K562 (cell line): ENCODE results near the gene LAMB2. TPM values are rescaled to one million over a fixed set of nuclear protein-coding genes. Genes with fewer than 3 reads are reported as not detected.

Source experiments
- ATAC-seq: fragments of 200-7000 bp; cut with Tn5 transposase; 3 replicates; pipeline ENCODE4 v1.9.1; 2020; ENCODE audit warnings: moderate library complexity
- BruUV-seq: library from RNA; stranded (reverse); fragments of 400-500 nt; replicated peaks from 2 replicates; lab custom pipeline; 2021; lab: Mats Ljungman, UMichigan
- CTCF ChIA-PET: fragments of 300-600 bp; formaldehyde crosslinking; extraction: SDS; loops from one replicate; lab custom pipeline; 2021; ENCODE audit warnings: low intra/inter-chr PET ratio; lab: Yijun Ruan, JAX
- POLR2A ChIA-PET: fragments of 300-600, 350-650 bp; sonication (Branson Sonifier 250); formaldehyde crosslinking; extraction: SDS; loops from one replicate; lab custom pipeline; 2021; ENCODE audit warnings: antibody characterized with exemption, inconsistent platforms; lab: Yijun Ruan, JAX
- DNase-seq, 4 experiments: peaks; one replicate each; pipeline versions ENCODE4 v3.0.0 to v3.0.0-alpha.2; 2011 to 2018; ENCODE audit warnings: low spot score in 3 of 4, mixed read lengths in 3 of 4; ENCODE audit errors: extremely low read depth in 1 of 4
- FAIRE-seq: peaks from 2 replicates; lab custom pipeline; 2011; peaks lifted over from hg19 to GRCh38; lab: Jason Lieb, UNC
- H2AFZ ChIP-seq: 2 replicates; pipeline ENCODE4 v1.6.0; 2011; ENCODE audit warnings: low read depth, low read length, control low read depth, inconsistent platforms
- H3K27ac ChIP-seq: fragments of 200-600 bp; 3 replicates; pipeline ENCODE4 v1.8.0; 2011; ENCODE audit warnings: low read depth, mild to moderate bottlenecking, control low read depth, inconsistent platforms, low read length, moderate library complexity, mixed read lengths; ENCODE audit errors: extremely low read depth
- H3K27me3 ChIP-seq, 2 experiments: fragments of 300-600 bp in 1 of 2; 2 replicates in 1 of 2; 3 replicates in 1 of 2; pipeline versions ENCODE4 v1.6.0 to v1.8.0; 2011; ENCODE audit warnings: inconsistent platforms in 2 of 2, low read length in 2 of 2, mild to moderate bottlenecking in 1 of 2, mixed read lengths in 1 of 2, moderate library complexity in 1 of 2; ENCODE audit not compliant: control insufficient read depth in 2 of 2, insufficient read depth in 2 of 2
- H3K36me3 ChIP-seq: fragments of 300-600 bp; 3 replicates; pipeline ENCODE4 v1.8.0; 2011; ENCODE audit warnings: mild to moderate bottlenecking, low read length, inconsistent platforms; ENCODE audit not compliant: control insufficient read depth, insufficient read depth
- H3K4me1 ChIP-seq, 2 experiments: fragments of 200-600 bp in 1 of 2; replicated peaks in 1 of 2; 2 replicates in 1 of 2; 3 replicates in 1 of 2; pipeline versions ENCODE4 v1.5.1 to v1.8.0; 2011; ENCODE audit warnings: inconsistent platforms in 2 of 2, low read length in 2 of 2, mild to moderate bottlenecking in 1 of 2, mixed read lengths in 1 of 2, moderate library complexity in 1 of 2; ENCODE audit not compliant: control insufficient read depth in 2 of 2, insufficient read depth in 2 of 2
- H3K4me2 ChIP-seq: 2 replicates; pipeline ENCODE4 v1.6.1; 2011; ENCODE audit warnings: low read length, control low read depth, inconsistent platforms, mixed read lengths; ENCODE audit not compliant: insufficient read depth
- H3K4me3 ChIP-seq: fragments of 200-600 bp; sonication (generic), shearing (Covaris generic); 2 replicates; pipeline ENCODE4 v1.5.1; 2016; ENCODE audit warnings: control low read depth, inconsistent platforms
- H3K79me2 ChIP-seq: fragments of 200-600 bp; 3 replicates; pipeline ENCODE4 v1.8.0; 2011; ENCODE audit warnings: low read length, inconsistent platforms; ENCODE audit not compliant: control insufficient read depth, insufficient read depth
- H3K9ac ChIP-seq, 2 experiments: 2 replicates each; pipeline versions ENCODE4 v1.6.0 to v1.6.1; 2011; ENCODE audit warnings: low read depth in 2 of 2, low read length in 2 of 2, control low read depth in 1 of 2, inconsistent platforms in 1 of 2, mild to moderate bottlenecking in 1 of 2, mixed read lengths in 1 of 2; ENCODE audit not compliant: insufficient read depth in 1 of 2
- H3K9me1 ChIP-seq: one replicate; pipeline ENCODE4 v1.6.0; 2011; ENCODE audit warnings: inconsistent platforms, mild to moderate bottlenecking, low read length, moderate library complexity; ENCODE audit not compliant: control insufficient read depth, insufficient read depth
- H3K9me3 ChIP-seq: replicated peaks from 2 replicates; pipeline ENCODE4 v1.5.1; 2011; ENCODE audit warnings: low read depth, low read length, inconsistent platforms; ENCODE audit not compliant: control insufficient read depth, insufficient read depth
- H4K20me1 ChIP-seq: replicated peaks from 2 replicates; pipeline ENCODE4 v1.6.1; 2011; ENCODE audit warnings: low read length, inconsistent platforms, mixed read lengths; ENCODE audit not compliant: control insufficient read depth, insufficient read depth
- FOS ChIP-seq: IDR thresholded peaks from 3 replicates; pipeline ENCODE4 v1.6.1; 2011; ENCODE audit not compliant: insufficient read length; ENCODE audit errors: extremely low read depth
- ZBTB17 ChIP-seq: fragments of 450-650 bp; formaldehyde crosslinking; IDR thresholded peaks from 2 replicates; pipeline ENCODE4 v1.4.0; 2020; ENCODE audit warnings: mild to moderate bottlenecking
- ZNF212 ChIP-seq: fragments of 450-650 bp; formaldehyde crosslinking; IDR thresholded peaks from 2 replicates; pipeline ENCODE4 v1.4.0; 2020; ENCODE audit warnings: mild to moderate bottlenecking
- ZNF436 ChIP-seq: fragments of 250-450, 450-650 bp; sonication (Bioruptor Pico); formaldehyde crosslinking; IDR thresholded peaks from 2 replicates; pipeline ENCODE4 v1.7.0; 2020; ENCODE audit warnings: mild to moderate bottlenecking
- WGBS: fragments of 100-300 bp; shearing (Covaris generic); methylation state at CpG from one replicate; pipeline ENCODE4 v1.1.6; 2016; ENCODE audit warnings: low coverage, mixed read lengths; ENCODE audit not compliant: insufficient coverage; ENCODE audit errors: missing lambda C conversion rate; 5-methylcytosine and 5-hydroxymethylcytosine counted together
- in situ Hi-C: fragments of 300-500 bp; cut with MboI; formaldehyde crosslinking; loops from 4 replicates; pipeline ENCODE4 v1.15.0; 2018; ENCODE audit warnings: inconsistent platforms, mixed read lengths
- intact Hi-C: fragments of 100-400 bp; cut with micrococcal nuclease; formaldehyde crosslinking; loops from 2 replicates; pipeline ENCODE4 v1.14.2; 2022
- polyA plus RNA-seq, 8 experiments: library from polyadenylated mRNA; depleted of rRNA in 4 of 8; stranded (reverse) in 5 of 8; unstranded in 3 of 8; fragments of >200 nt; fragmentation: Nextera tagmentation in 2 of 8; fragmentation: Illumina TruSeq in 1 of 8; extraction: Ambion mirVana in 2 of 8; extraction: Trizol in 1 of 8; gene quantifications; 2 replicates each; pipeline versions ENCODE4 v1.2.1 to v1.2.3, GENCODE V29; 2011 to 2014; ENCODE audit warnings: inconsistent platforms in 1 of 8, missing spikeins in 1 of 8
- total RNA-seq, 7 experiments: library from RNA; depleted of rRNA in 6 of 7; stranded (reverse); fragments of >200 nt in 6 of 7; fragmentation: Illumina TruSeq in 2 of 7; extraction: Trizol in 2 of 7; gene quantifications; 2 replicates each; pipeline versions ENCODE4 v1.2.1 to v1.2.3, GENCODE V29; 2011 to 2021; ENCODE audit warnings: low replicate concordance in 1 of 7
- TF ChIP-seq, protein P1 (sequence below): fragments of 250-450 bp; sonication (Bioruptor Pico); IDR thresholded peaks from 2 replicates; pipeline ENCODE4 v1.8.0; 2021; ENCODE audit warnings: mild to moderate bottlenecking, moderate library complexity
- TF ChIP-seq, protein P2 (sequence below), 2 experiments: fragments of 450-650 bp in 1 of 2; IDR thresholded peaks; 2 replicates each; pipeline ENCODE4 v1.6.1; 2011 to 2017; ENCODE audit warnings: low read depth in 2 of 2, antibody characterized with exemption in 1 of 2, borderline replicate concordance in 1 of 2, low read length in 1 of 2, mild to moderate bottlenecking in 1 of 2, mixed read lengths in 1 of 2; ENCODE audit not compliant: control insufficient read depth in 1 of 2
- TF ChIP-seq, protein P3 (sequence below): sonication (generic); formaldehyde crosslinking; IDR thresholded peaks from 2 replicates; pipeline ENCODE4 v1.9.0; 2022; ENCODE audit warnings: mild to moderate bottlenecking, missing genetic modification reagents

The LAMB2 gene
- total and polyA plus RNA-seq, 9 of the 15 experiments (the other 6 are each of a cell fraction or from before 2014, with no cell fraction given): 1.4 to 26.0 (median 16.2) TPM

DNA sequence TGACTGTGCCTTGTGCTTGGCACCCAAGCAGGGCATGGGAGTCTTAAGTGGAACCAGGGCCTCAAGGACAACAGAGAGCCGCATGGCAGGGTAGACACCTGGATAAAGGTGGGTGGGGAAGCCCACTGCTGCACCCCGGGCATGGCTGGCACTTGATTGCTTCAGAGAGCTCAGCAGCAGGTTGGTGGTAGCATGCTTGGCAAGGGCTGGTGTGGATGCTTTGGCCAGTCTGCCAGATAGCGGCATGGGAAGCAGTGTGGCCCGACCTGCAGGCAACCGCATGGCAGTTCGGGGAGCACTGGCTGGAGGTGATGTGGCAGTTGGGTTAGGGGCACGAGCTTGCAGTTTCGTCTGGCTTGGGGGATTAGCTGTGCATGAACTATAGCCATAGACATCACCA, 30.8 kb upstream of the LAMB2 start:
- in situ Hi-C loops (loop anchor here (25.0 kb wide), 1 partner anchor 274 kb away; the partner anchor contains the start of gene NICN1), intact Hi-C loops (loop anchor here (10.0 kb wide), 1 partner anchor 139 kb away; the partner anchor contains the start of genes IMPDH2 and NDUFAF3)
- FAIRE-seq (no peak), ATAC-seq (no peak), DNase-seq (no peak)
- H3K9me1 ChIP-seq: no peaks in the 10 kb centered on the region
- peaks cover 5% of the 10 kb centered on the region; the same call in 1 of the 2 replicates for H3K9me3 ChIP-seq
- peaks cover 32% of the 10 kb centered on the region; the same call in 2 of the 3 replicates for H3K36me3 ChIP-seq
- no peak overlapping the region for H3K4me2 ChIP-seq
- BruUV-seq: no TSS peak
- no peaks in the 10 kb centered on the region for H3K27me3 ChIP-seq
- H3K9ac ChIP-seq: no peak overlapping the region; a peak in 1 of 4 replicates
- ChIA-PET CTCF (no interaction called here), POLR2A (interaction anchor here (0.8 to 1.1 kb wide), 2 partner anchors 8 to 11 kb away, joined by 3 to 5 read pairs; no protein-coding TSS in a partner anchor)
- peaks cover 26% of the 10 kb centered on the region for H3K79me2 ChIP-seq
- H4K20me1 ChIP-seq: no peaks in the 10 kb centered on the region
- H3K4me3 ChIP-seq: no peak overlapping the region
- peaks cover 7 to 22% of the 10 kb centered on the region in 2 experiments; a peak in 3 of 5 replicates for H3K4me1 ChIP-seq
- H2AFZ ChIP-seq: no peak overlapping the region
- no peak overlapping the region for H3K27ac ChIP-seq
- TF ChIP-seq ZNF436 (no peak), ZNF212 (no peak), FOS (no peak)
- 93% methylated on average over 7 of the region's 8 CpGs for WGBS

DNA sequence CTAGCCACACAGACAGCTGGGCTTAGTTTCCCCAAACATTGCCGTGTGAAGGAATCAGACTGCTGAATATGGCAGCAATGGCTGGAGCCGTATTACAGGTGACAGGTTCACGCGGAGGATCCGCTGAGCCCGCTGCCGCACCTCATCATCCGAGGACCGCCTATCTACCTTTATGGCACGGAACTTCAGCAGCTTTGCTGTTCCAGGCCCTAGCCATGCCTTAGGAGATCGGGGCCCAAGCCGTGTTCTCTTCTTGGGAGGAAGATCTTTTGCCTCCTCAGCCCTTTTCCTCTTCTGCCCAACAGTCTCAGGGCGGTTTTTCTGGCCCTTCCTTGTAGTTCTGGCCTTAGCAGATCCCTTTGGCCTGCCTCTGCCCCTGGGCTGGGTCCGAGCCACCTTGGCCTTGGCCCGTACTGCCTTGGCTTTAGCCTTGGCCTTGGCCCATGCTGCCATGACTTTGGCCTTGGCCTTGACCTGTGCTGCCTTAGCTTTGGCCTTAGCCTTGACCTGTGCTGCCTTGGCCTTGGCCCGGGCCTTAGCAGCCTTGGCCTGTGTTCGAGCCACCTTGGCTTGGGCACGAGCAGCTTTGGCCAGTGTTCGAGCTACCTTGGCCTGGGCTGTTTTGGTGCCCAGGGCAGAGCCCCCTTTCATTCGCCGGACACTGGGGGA, 30.0 kb upstream of the LAMB2 start:
- no peak overlapping the region for H3K27ac ChIP-seq
- peak overlapping the region in 1 of 2 experiments; percentile 17; a peak in 1 of 4 replicates for H3K9ac ChIP-seq
- no peak for ATAC-seq
- H3K27me3 ChIP-seq: no peaks in the 10 kb centered on the region
- BruUV-seq: no TSS peak
- intact Hi-C loops: loop anchor here (10.0 kb wide), 1 partner anchor 138 kb away; the partner anchor contains the start of genes IMPDH2 and NDUFAF3
- H3K4me1 ChIP-seq: peaks cover 7 to 22% of the 10 kb centered on the region in 2 experiments; a peak in 3 of 5 replicates
- FAIRE-seq: no peak
- no peak overlapping the region for H3K4me2 ChIP-seq
- ChIA-PET POLR2A (interaction anchor here (1.1 kb wide), 1 partner anchor 10 kb away, joined by 3 read pairs; no protein-coding TSS in a partner anchor), CTCF (no interaction called here)
- H3K79me2 ChIP-seq: peaks cover 26% of the 10 kb centered on the region
- H2AFZ ChIP-seq: no peak overlapping the region
- 97% methylated on average over 17 of the region's 21 CpGs for WGBS
- H3K4me3 ChIP-seq: no peak overlapping the region
- H3K9me3 ChIP-seq: peaks cover 5% of the 10 kb centered on the region; the same call in 1 of the 2 replicates
- no peaks in the 10 kb centered on the region for H3K9me1 ChIP-seq
- H3K36me3 ChIP-seq: peaks cover 32% of the 10 kb centered on the region; the same call in 2 of the 3 replicates
- DNase-seq: no peak
- in situ Hi-C loops: loop anchor here (25.0 kb wide), 1 partner anchor 274 kb away; the partner anchor contains the start of gene NICN1
- H4K20me1 ChIP-seq: no peaks in the 10 kb centered on the region
- TF ChIP-seq, protein P1, sequence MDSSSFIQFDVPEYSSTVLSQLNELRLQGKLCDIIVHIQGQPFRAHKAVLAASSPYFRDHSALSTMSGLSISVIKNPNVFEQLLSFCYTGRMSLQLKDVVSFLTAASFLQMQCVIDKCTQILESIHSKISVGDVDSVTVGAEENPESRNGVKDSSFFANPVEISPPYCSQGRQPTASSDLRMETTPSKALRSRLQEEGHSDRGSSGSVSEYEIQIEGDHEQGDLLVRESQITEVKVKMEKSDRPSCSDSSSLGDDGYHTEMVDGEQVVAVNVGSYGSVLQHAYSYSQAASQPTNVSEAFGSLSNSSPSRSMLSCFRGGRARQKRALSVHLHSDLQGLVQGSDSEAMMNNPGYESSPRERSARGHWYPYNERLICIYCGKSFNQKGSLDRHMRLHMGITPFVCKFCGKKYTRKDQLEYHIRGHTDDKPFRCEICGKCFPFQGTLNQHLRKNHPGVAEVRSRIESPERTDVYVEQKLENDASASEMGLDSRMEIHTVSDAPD (CRISPR knock-in tag): no peak
- TF ChIP-seq, protein P2, sequence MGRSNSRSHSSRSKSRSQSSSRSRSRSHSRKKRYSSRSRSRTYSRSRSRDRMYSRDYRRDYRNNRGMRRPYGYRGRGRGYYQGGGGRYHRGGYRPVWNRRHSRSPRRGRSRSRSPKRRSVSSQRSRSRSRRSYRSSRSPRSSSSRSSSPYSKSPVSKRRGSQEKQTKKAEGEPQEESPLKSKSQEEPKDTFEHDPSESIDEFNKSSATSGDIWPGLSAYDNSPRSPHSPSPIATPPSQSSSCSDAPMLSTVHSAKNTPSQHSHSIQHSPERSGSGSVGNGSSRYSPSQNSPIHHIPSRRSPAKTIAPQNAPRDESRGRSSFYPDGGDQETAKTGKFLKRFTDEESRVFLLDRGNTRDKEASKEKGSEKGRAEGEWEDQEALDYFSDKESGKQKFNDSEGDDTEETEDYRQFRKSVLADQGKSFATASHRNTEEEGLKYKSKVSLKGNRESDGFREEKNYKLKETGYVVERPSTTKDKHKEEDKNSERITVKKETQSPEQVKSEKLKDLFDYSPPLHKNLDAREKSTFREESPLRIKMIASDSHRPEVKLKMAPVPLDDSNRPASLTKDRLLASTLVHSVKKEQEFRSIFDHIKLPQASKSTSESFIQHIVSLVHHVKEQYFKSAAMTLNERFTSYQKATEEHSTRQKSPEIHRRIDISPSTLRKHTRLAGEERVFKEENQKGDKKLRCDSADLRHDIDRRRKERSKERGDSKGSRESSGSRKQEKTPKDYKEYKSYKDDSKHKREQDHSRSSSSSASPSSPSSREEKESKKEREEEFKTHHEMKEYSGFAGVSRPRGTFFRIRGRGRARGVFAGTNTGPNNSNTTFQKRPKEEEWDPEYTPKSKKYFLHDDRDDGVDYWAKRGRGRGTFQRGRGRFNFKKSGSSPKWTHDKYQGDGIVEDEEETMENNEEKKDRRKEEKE (IDR thresholded peaks at IDR 0.05; ENCODE audit: borderline replicate concordance in 1 of 2, control insufficient read depth in 1 of 2, low read depth in 2 of 2, low read length in 1 of 2): no peak
- TF ChIP-seq, protein P3, sequence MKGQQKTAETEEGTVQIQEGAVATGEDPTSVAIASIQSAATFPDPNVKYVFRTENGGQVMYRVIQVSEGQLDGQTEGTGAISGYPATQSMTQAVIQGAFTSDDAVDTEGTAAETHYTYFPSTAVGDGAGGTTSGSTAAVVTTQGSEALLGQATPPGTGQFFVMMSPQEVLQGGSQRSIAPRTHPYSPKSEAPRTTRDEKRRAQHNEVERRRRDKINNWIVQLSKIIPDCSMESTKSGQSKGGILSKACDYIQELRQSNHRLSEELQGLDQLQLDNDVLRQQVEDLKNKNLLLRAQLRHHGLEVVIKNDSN (CRISPR knock-in tag): no peak
- no peak for TF ChIP-seq ZBTB17 (CRISPR knock-in tag)
